ENCODE data around the gene TMEM132D.

- TF ChIP-seq PRDM10 (tag by site-specific recombination; IDR thresholded peaks at IDR 0.05) (no peak), ZSCAN23 (tag by site-specific recombination; IDR thresholded peaks at IDR 0.05) (no peak), ZNF776 (tag by site-specific recombination; IDR thresholded peaks at IDR 0.05; ENCODE audit: borderline replicate concordance) (no peak), ZNF596 (tag by site-specific recombination; IDR thresholded peaks at IDR 0.05) (no peak), CTCF (tag by site-specific recombination; IDR thresholded peaks at IDR 0.05) (no peak), ZNF610 (tag by site-specific recombination; IDR thresholded peaks at IDR 0.05; ENCODE audit: borderline replicate concordance) (no peak), ZNF280C (tag by site-specific recombination; IDR thresholded peaks at IDR 0.05) (no peak), ZNF514 (tag by site-specific recombination; IDR thresholded peaks at IDR 0.05) (no peak), ZNF626 (tag by site-specific recombination; IDR thresholded peaks at IDR 0.05) (no peak)
- TF ChIP-seq, protein P1, sequence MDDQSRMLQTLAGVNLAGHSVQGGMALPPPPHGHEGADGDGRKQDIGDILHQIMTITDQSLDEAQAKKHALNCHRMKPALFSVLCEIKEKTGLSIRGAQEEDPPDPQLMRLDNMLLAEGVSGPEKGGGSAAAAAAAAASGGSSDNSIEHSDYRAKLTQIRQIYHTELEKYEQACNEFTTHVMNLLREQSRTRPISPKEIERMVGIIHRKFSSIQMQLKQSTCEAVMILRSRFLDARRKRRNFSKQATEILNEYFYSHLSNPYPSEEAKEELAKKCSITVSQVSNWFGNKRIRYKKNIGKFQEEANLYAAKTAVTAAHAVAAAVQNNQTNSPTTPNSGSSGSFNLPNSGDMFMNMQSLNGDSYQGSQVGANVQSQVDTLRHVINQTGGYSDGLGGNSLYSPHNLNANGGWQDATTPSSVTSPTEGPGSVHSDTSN (CRISPR knock-in tag; IDR thresholded peaks at IDR 0.05), result no peak
- TF ChIP-seq, protein P2, sequence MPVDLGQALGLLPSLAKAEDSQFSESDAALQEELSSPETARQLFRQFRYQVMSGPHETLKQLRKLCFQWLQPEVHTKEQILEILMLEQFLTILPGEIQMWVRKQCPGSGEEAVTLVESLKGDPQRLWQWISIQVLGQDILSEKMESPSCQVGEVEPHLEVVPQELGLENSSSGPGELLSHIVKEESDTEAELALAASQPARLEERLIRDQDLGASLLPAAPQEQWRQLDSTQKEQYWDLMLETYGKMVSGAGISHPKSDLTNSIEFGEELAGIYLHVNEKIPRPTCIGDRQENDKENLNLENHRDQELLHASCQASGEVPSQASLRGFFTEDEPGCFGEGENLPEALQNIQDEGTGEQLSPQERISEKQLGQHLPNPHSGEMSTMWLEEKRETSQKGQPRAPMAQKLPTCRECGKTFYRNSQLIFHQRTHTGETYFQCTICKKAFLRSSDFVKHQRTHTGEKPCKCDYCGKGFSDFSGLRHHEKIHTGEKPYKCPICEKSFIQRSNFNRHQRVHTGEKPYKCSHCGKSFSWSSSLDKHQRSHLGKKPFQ (tag by site-specific recombination; IDR thresholded peaks at IDR 0.05), result no peak
Observed at GRCh38 chr12:129161511-129161910, 742.3 kb downstream of the TMEM132D start.

Measured in HEK293 (cell line).